Sigmoid colon (tissue), 7 donors: Measurements from ENCODE around the gene ACOXL. TPM values are rescaled to one million over a fixed set of nuclear protein-coding genes. Genes with fewer than 3 reads are reported as not detected.

Source experiments
- DNase-seq: peaks from one replicate; pipeline ENCODE4 v3.0.0-alpha.2; 2019
- H3K27ac ChIP-seq, 4 donors: fragments of 200-600 bp; sonication (generic); one replicate each; pipeline ENCODE4 v1.5.1; 2016 to 2019; ENCODE audit warnings: mild to moderate bottlenecking in 1 of 4
- H3K27me3 ChIP-seq, 3 donors: fragments of 200-600 bp; sonication (generic); one replicate each; pipeline ENCODE4 v1.5.1; 2019; ENCODE audit warnings: mild to moderate bottlenecking in 1 of 3
- H3K36me3 ChIP-seq, 4 donors: fragments of 200-600 bp; sonication (generic); one replicate each; pipeline ENCODE4 v1.5.1; 2016 to 2019
- H3K4me1 ChIP-seq, 4 donors: fragments of 200-600 bp; sonication (generic); one replicate each; pipeline ENCODE4 v1.5.1; 2017 to 2019
- H3K4me3 ChIP-seq, 4 donors: fragments of 200-600 bp; sonication (generic); one replicate each; pipeline ENCODE4 v1.5.1; 2017 to 2019; ENCODE audit warnings: mild to moderate bottlenecking in 2 of 4, moderate library complexity in 1 of 4
- H3K9me3 ChIP-seq, 4 donors: fragments of 200-600 bp in 3 of 4; sonication (generic) in 3 of 4; one replicate each; pipeline versions ENCODE4 v1.5.1 to v1.6.1; 2013 to 2019
- CTCF ChIP-seq, 4 experiments: fragments of 450-650 bp in 3 of 4; fragments of 200-600 bp in 1 of 4; IDR thresholded peaks; one replicate each; pipeline ENCODE4 v1.5.1; 2016 to 2019; ENCODE audit warnings: antibody characterized with exemption in 4 of 4, mild to moderate bottlenecking in 3 of 4, moderate library complexity in 2 of 4
- EP300 ChIP-seq, 4 donors: sonication (generic); formaldehyde crosslinking; IDR thresholded peaks; one replicate each; pipeline ENCODE4 v1.6.1; 2017; ENCODE audit warnings: antibody characterized with exemption in 4 of 4
- POLR2A ChIP-seq, 2 donors: fragments of 450-650 bp; IDR thresholded peaks; one replicate each; pipeline ENCODE4 v1.6.1; 2016; ENCODE audit warnings: antibody characterized with exemption in 2 of 2, mild to moderate bottlenecking in 2 of 2, moderate library complexity in 2 of 2
- POLR2AphosphoS5 ChIP-seq, 4 donors: sonication (generic); formaldehyde crosslinking; IDR thresholded peaks; one replicate each; pipeline ENCODE4 v1.6.1; 2017; ENCODE audit warnings: antibody characterized with exemption in 4 of 4
- WGBS, 2 donors: extraction: QIAGEN DNeasy Blood & Tissue Kit; methylation state at CpG; one replicate each; pipeline ENCODE4 v1.1.7; 2013; 5-methylcytosine and 5-hydroxymethylcytosine counted together
- intact Hi-C: fragments of 100-400 bp; cut with DNase I; formaldehyde crosslinking; loops from one replicate; pipeline ENCODE4 v1.15.1; 2023
- polyA plus RNA-seq, 3 donors: library from polyadenylated mRNA; stranded (reverse); fragments of 200-250 nt; gene quantifications; one replicate each; pipeline ENCODE4 v1.2.3, GENCODE V29; 2013
- total RNA-seq, 4 donors: library from RNA; depleted of rRNA; stranded (reverse); fragments of >200 nt; gene quantifications; one replicate each; pipeline ENCODE4 v1.1.0, GENCODE V29; 2016
- donor health status: healthy with polysubstance abuse.
- donor health status: Bipolar disorder and iron deficiency.
- donor health status: healthy.

ACOXL gene
- total and polyA plus RNA-seq, 7 donors, result 0.45 TPM; not detected in 6

GRCh38 chr2:111143843-111144198 lies 411.4 kb downstream of the ACOXL start:
- Histone ChIP-seq H3K27me3 (no peaks in the 10 kb centered on the region), H3K27ac (no peak overlapping the region), H3K9me3 (no peaks in the 10 kb centered on the region), H3K4me3 (no peak overlapping the region), H3K36me3 (no peaks in the 10 kb centered on the region), H3K4me1 (no peaks in the 10 kb centered on the region)
- no peak for TF ChIP-seq POLR2AphosphoS5 (IDR thresholded peaks at IDR 0.05)
- TF ChIP-seq EP300 (IDR thresholded peaks at IDR 0.05), result no peak
- no peak for TF ChIP-seq CTCF (IDR thresholded peaks at IDR 0.05)
- TF ChIP-seq POLR2A (IDR thresholded peaks at IDR 0.05), result no peak
- intact Hi-C loops, result no loop called here
- 60 to 78% methylated on average over 1 of the region's 1 CpG for WGBS, 2 donors
- no peak for DNase-seq

DNA sequence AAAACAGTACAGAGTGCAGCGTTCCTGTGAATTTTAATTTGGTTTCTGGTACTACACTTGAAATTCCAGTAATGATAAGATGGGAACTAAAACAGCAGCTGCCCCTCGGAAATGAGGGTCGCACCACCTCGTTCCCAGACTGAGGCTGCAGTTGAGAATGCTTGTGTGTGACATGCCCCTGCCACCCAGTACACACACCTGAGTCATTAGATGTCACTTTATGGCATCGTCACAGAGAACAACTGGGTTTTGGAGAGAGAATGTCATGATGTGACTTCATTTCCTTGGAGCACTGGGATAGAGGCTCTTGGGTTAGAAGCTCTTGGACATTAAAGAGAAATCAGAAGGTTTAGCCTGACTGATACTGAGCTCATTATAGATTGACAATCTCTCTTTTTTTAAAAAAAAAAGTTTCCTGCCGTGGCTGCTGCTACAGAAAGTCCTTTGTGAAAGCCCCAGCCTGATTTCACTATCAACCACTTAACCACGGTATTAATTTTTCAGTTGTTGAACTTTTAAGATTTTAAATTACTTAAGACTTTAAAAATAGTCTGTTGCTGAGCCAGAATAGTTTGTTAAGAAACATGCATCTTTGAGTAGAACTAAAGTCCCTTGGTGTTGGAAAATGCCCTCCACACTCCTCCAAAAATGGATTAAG lies 412.9 kb downstream of the ACOXL start:
- no peaks in the 10 kb centered on the region for H3K36me3 ChIP-seq
- 83 to 87% methylated on average over 7 of the region's 7 CpGs for WGBS, 2 donors
- no peak overlapping the region for H3K27ac ChIP-seq
- H3K4me1 ChIP-seq, result no peaks in the 10 kb centered on the region
- intact Hi-C loops, result no loop called here
- H3K9me3 ChIP-seq, result no peaks in the 10 kb centered on the region
- no peak overlapping the region for H3K4me3 ChIP-seq
- TF ChIP-seq EP300 (IDR thresholded peaks at IDR 0.05) (no peak), POLR2AphosphoS5 (IDR thresholded peaks at IDR 0.05) (no peak), POLR2A (IDR thresholded peaks at IDR 0.05) (no peak), CTCF (IDR thresholded peaks at IDR 0.05) (no peak)
- DNase-seq, result no peak
- H3K27me3 ChIP-seq, result no peaks in the 10 kb centered on the region

DNA sequence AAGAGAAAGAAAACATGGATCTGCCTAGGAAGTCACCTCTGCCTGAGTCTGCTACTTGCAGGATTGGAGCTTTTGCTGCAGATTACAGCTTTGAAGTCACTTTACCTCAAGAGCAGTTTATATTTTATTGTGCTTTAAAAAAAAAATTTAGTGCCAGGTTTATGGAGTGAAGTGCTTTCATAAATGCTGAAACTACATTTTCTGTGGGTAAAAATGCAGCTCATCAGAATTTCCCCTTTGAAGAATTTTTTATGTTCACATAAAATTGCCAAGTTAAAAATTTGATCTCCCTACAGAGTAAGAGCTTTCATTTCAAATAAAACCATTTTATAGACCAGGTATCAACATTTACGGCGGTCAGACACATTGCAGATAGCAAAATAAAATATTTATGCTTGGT lies 413.6 kb downstream of the ACOXL start:
- no peak overlapping the region for H3K4me3 ChIP-seq
- H3K27ac ChIP-seq, result no peak overlapping the region
- H3K27me3 ChIP-seq, result no peaks in the 10 kb centered on the region
- H3K4me1 ChIP-seq, result no peaks in the 10 kb centered on the region
- WGBS, 2 donors, result 44 to 76% methylated on average over 2 of the region's 2 CpGs
- DNase-seq, result no peak
- peaks cover 0 to 1% (median 0%) of the 10 kb centered on the region in 4 donors for H3K36me3 ChIP-seq
- intact Hi-C loops, result no loop called here
- TF ChIP-seq POLR2A (IDR thresholded peaks at IDR 0.05) (no peak), POLR2AphosphoS5 (IDR thresholded peaks at IDR 0.05) (no peak), CTCF (IDR thresholded peaks at IDR 0.05) (no peak), EP300 (IDR thresholded peaks at IDR 0.05) (no peak)
- no peaks in the 10 kb centered on the region for H3K9me3 ChIP-seq

GRCh38 chr2:111148225-111148873 lies 416.0 kb downstream of the ACOXL start:
- intact Hi-C loops, result no loop called here
- DNase-seq, result no peak
- 91 to 93% methylated on average over 3 of the region's 3 CpGs for WGBS, 2 donors
- Histone ChIP-seq H3K27ac (no peak overlapping the region), H3K27me3 (no peaks in the 10 kb centered on the region), H3K4me1 (no peaks in the 10 kb centered on the region), H3K9me3 (no peaks in the 10 kb centered on the region), H3K36me3 (peaks cover 0 to 15% (median 3%) of the 10 kb centered on the region in 4 donors), H3K4me3 (no peak overlapping the region)
- TF ChIP-seq EP300 (IDR thresholded peaks at IDR 0.05), result no peak
- TF ChIP-seq POLR2AphosphoS5 (IDR thresholded peaks at IDR 0.05), result no peak
- no peak for TF ChIP-seq POLR2A (IDR thresholded peaks at IDR 0.05)
- no peak for TF ChIP-seq CTCF (IDR thresholded peaks at IDR 0.05)
